AG04449 (cell line): ENCODE data around the gene NOS1AP.

Experiments
- CTCF ChIA-PET: fragments of 350-600 bp; formaldehyde crosslinking; extraction: SDS; loops from one replicate; lab custom pipeline; 2021; ENCODE audit warnings: antibody characterized with exemption; lab: Yijun Ruan, JAX
- POLR2A ChIA-PET: fragments of 400-600, 350-600 bp; formaldehyde crosslinking; extraction: SDS; loops from one replicate; lab custom pipeline; 2020; ENCODE audit warnings: antibody characterized with exemption, inconsistent platforms; lab: Yijun Ruan, JAX
- DNase-seq: peaks from one replicate; pipeline ENCODE4 v3.0.0-alpha.2; 2010; ENCODE audit warnings: low read depth, low spot score
- H3K4me3 ChIP-seq: 2 replicates; pipeline ENCODE4 v1.5.1; 2011; ENCODE audit warnings: low read depth, mild to moderate bottlenecking, control low read depth, low read length
- CTCF ChIP-seq: IDR thresholded peaks from one replicate; pipeline ENCODE4 v1.5.1; 2011; ENCODE audit warnings: mild to moderate bottlenecking, moderate library complexity, low read length, control low read depth, inconsistent platforms; ENCODE audit not compliant: insufficient read depth; ENCODE audit errors: missing control alignments

Gene NOS1AP

GRCh38 chr1:162023547-162024501 lies 45.7 kb upstream of the NOS1AP start, which contains the start of gene OLFML2B:
TSS of gene OLFML2B (minus strand) at chr1:162023869. CDS start at chr1:162023430, 439 bp downstream.
- peak; percentile 39 for TF ChIP-seq CTCF
- CTCF ChIA-PET, result interaction anchor here (0.6 to 23.1 kb wide), 28 partner anchors 8 to 267 kb away, joined by 3 to 797 read pairs (median 4); no protein-coding TSS in a partner anchor

GRCh38 chr1:162025541-162025940 lies 44.0 kb upstream of the NOS1AP start:
- no peak overlapping the region for H3K4me3 ChIP-seq
- no peak for TF ChIP-seq CTCF
- ChIA-PET CTCF (interaction anchor here (2.0 to 23.1 kb wide), 3 partner anchors 11 to 229 kb away, joined by 4 to 797 read pairs (median 89); no protein-coding TSS in a partner anchor), POLR2A (no interaction called here)
- DNase-seq, result no peak

More at GRCh38 chr1:162023547-162024501, 45.7 kb upstream of the NOS1AP start, which contains the start of gene OLFML2B:
- H3K4me3 ChIP-seq, result peak within 1 kb of the TSS; percentile 77
- peak; percentile 46 for DNase-seq
- POLR2A ChIA-PET, result interaction anchor here (0.6 to 1.6 kb wide), 4 partner anchors 21 to 231 kb away, joined by 3 to 4 read pairs (median 3); no protein-coding TSS in a partner anchor

GRCh38 chr1:162026881-162027280 lies 42.6 kb upstream of the NOS1AP start:
- no peak for TF ChIP-seq CTCF
- ChIA-PET CTCF (interaction anchor here (0.7 to 23.1 kb wide), 5 partner anchors 9 to 230 kb away, joined by 3 to 797 read pairs (median 4); no protein-coding TSS in a partner anchor), POLR2A (no interaction called here)
- H3K4me3 ChIP-seq, result no peak overlapping the region
- no peak for DNase-seq

GRCh38 chr1:162028726-162029125 lies 40.8 kb upstream of the NOS1AP start:
- no peak for TF ChIP-seq CTCF
- no peak for DNase-seq
- ChIA-PET POLR2A (no interaction called here), CTCF (interaction anchor here (6.4 to 23.1 kb wide), 2 partner anchors 7 to 232 kb away, joined by 89 to 797 read pairs; no protein-coding TSS in a partner anchor)
- H3K4me3 ChIP-seq, result no peak overlapping the region

- POLR2A ChIA-PET, result no interaction called here
- TF ChIP-seq CTCF, result no peak
- CTCF ChIA-PET, result interaction anchor here (0.7 to 23.1 kb wide), 3 partner anchors 9 to 232 kb away, joined by 3 to 797 read pairs (median 4); no protein-coding TSS in a partner anchor
Measured at GRCh38 chr1:162029157-162029556, 40.3 kb upstream of the NOS1AP start.

More at GRCh38 chr1:162029157-162029556, 40.3 kb upstream of the NOS1AP start:
- DNase-seq, result no peak
- H3K4me3 ChIP-seq, result no peak overlapping the region
